HCT116 (cell line): ENCODE data around the gene CDK14.

Experiments used
- CEBPB ChIP-seq: IDR thresholded peaks from 2 replicates; pipeline ENCODE4 v1.6.1; 2012; ENCODE audit warnings: low read depth
- CTCF ChIP-seq, 3 experiments: fragments of 200-600 bp in 1 of 3; sonication (generic) in 1 of 3; IDR thresholded peaks in 2 of 3; conservative IDR thresholded peaks in 1 of 3; 2 replicates each; pipeline ENCODE4 v1.5.1; 2012 to 2017; ENCODE audit warnings: low read depth in 2 of 3, low read length in 2 of 3, antibody characterized with exemption in 1 of 3, borderline replicate concordance in 1 of 3, control low read depth in 1 of 3, mild to moderate bottlenecking in 1 of 3, mixed read lengths in 1 of 3, mixed run types in 1 of 3, moderate library complexity in 1 of 3; ENCODE audit not compliant: insufficient read depth in 1 of 3
- EZH2 ChIP-seq: fragments of 200-600 bp; sonication (generic); IDR thresholded peaks from 2 replicates; pipeline ENCODE4 v1.6.1; 2017; ENCODE audit warnings: antibody characterized with exemption, mixed run types
- EZH2phosphoT487 ChIP-seq: fragments of 200-600 bp; IDR thresholded peaks from 2 replicates; pipeline ENCODE4 v1.6.1; 2018; ENCODE audit warnings: antibody characterized with exemption, borderline replicate concordance
- FOSL1 ChIP-seq: IDR thresholded peaks from 2 replicates; pipeline ENCODE4 v1.6.1; 2012; ENCODE audit warnings: low read depth
- POLR2A ChIP-seq: IDR thresholded peaks from 2 replicates; pipeline ENCODE4 v1.7.0; 2011; ENCODE audit warnings: borderline replicate concordance; ENCODE audit not compliant: insufficient read depth, insufficient read length; ENCODE audit errors: extremely low read depth
- POLR2AphosphoS5 ChIP-seq: IDR thresholded peaks from 2 replicates; pipeline ENCODE4 v1.6.1; 2011; ENCODE audit warnings: mild to moderate bottlenecking, low read depth, low read length, moderate library complexity
- TF ChIP-seq, protein P1 (sequence below): IDR thresholded peaks from 2 replicates; pipeline ENCODE4 v1.6.1; 2012
- TF ChIP-seq, protein P2 (sequence below): IDR thresholded peaks from 2 replicates; pipeline ENCODE4 v1.6.1; 2011; ENCODE audit warnings: mild to moderate bottlenecking, low read length, moderate library complexity; ENCODE audit not compliant: insufficient replicate concordance; ENCODE audit errors: extremely low read depth
- TF ChIP-seq, protein P3 (sequence below): IDR thresholded peaks from 2 replicates; pipeline ENCODE4 v1.6.1; 2012; ENCODE audit warnings: low read depth

DNA sequence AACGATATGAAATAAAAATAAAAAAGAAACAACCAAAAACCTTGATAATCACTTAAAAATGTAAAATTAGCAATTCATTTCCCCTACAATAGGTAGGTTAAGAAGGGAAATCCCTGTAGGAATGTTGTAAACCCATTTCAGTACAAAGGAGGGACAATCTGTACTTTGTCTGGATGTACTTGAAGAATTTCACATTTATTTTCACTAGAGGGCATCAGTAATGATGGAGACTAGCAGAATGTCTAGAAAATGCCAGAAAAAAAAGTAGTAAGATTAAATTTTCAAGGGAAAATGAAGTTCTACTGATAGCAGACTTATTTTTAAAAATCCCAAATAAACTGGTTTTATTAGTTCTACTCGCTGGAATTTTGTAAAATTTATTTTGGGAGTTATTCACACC is 459.1 kb downstream of the CDK14 start:
- TF ChIP-seq POLR2A (no peak), CTCF (IDR thresholded peaks at IDR 0.05 in 2 of 3, conservative IDR thresholded peaks at IDR 0.05 in 1 of 3; ENCODE audit: borderline replicate concordance in 1 of 3, insufficient read depth in 1 of 3, low read depth in 2 of 3, low read length in 2 of 3) (0 out of 6 replicates have a peak, but pooled peaks of 1 of the 3 experiments have one; percentile 14), CEBPB (no peak), FOSL1 (no peak), EZH2 (no peak), POLR2AphosphoS5 (no peak), EZH2phosphoT487 (no peak)
- TF ChIP-seq, protein P1, sequence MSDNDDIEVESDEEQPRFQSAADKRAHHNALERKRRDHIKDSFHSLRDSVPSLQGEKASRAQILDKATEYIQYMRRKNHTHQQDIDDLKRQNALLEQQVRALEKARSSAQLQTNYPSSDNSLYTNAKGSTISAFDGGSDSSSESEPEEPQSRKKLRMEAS = no peak
- TF ChIP-seq, protein P2, sequence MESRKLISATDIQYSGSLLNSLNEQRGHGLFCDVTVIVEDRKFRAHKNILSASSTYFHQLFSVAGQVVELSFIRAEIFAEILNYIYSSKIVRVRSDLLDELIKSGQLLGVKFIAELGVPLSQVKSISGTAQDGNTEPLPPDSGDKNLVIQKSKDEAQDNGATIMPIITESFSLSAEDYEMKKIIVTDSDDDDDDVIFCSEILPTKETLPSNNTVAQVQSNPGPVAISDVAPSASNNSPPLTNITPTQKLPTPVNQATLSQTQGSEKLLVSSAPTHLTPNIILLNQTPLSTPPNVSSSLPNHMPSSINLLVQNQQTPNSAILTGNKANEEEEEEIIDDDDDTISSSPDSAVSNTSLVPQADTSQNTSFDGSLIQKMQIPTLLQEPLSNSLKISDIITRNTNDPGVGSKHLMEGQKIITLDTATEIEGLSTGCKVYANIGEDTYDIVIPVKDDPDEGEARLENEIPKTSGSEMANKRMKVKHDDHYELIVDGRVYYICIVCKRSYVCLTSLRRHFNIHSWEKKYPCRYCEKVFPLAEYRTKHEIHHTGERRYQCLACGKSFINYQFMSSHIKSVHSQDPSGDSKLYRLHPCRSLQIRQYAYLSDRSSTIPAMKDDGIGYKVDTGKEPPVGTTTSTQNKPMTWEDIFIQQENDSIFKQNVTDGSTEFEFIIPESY = no peak
- TF ChIP-seq, protein P3, sequence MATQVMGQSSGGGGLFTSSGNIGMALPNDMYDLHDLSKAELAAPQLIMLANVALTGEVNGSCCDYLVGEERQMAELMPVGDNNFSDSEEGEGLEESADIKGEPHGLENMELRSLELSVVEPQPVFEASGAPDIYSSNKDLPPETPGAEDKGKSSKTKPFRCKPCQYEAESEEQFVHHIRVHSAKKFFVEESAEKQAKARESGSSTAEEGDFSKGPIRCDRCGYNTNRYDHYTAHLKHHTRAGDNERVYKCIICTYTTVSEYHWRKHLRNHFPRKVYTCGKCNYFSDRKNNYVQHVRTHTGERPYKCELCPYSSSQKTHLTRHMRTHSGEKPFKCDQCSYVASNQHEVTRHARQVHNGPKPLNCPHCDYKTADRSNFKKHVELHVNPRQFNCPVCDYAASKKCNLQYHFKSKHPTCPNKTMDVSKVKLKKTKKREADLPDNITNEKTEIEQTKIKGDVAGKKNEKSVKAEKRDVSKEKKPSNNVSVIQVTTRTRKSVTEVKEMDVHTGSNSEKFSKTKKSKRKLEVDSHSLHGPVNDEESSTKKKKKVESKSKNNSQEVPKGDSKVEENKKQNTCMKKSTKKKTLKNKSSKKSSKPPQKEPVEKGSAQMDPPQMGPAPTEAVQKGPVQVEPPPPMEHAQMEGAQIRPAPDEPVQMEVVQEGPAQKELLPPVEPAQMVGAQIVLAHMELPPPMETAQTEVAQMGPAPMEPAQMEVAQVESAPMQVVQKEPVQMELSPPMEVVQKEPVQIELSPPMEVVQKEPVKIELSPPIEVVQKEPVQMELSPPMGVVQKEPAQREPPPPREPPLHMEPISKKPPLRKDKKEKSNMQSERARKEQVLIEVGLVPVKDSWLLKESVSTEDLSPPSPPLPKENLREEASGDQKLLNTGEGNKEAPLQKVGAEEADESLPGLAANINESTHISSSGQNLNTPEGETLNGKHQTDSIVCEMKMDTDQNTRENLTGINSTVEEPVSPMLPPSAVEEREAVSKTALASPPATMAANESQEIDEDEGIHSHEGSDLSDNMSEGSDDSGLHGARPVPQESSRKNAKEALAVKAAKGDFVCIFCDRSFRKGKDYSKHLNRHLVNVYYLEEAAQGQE = no peak
